Activated CD8-positive, alpha-beta memory T cell treated with anti-CD3 and anti-CD28 coated beads for 36 hours (primary cell): ENCODE data around the gene MYO18B. TPM values are rescaled to one million over a fixed set of nuclear protein-coding genes. Genes with fewer than 3 reads are reported as not detected.

Experiments
- CTCF ChIA-PET: fragments of 350-600 bp; sonication (Branson Sonifier 250); formaldehyde crosslinking; loops from one replicate; lab custom pipeline; 2021; ENCODE audit warnings: antibody characterized with exemption; lab: Charles Lee
- POLR2A ChIA-PET: fragments of 350-600 bp; sonication (Branson Sonifier 250); formaldehyde crosslinking; loops from one replicate; lab custom pipeline; 2021; ENCODE audit warnings: antibody characterized with exemption; lab: Charles Lee
- total RNA-seq, 2 experiments: library from RNA; stranded (reverse); gene quantifications; one replicate each; pipeline ENCODE4 v1.2.3, GENCODE V29; 2021

MYO18B gene
- total RNA-seq, 2 experiments from 2014 or later, result 0.57 to 0.80 TPM

GRCh38 chr22:25746012-25746373, 4.0 kb downstream of the MYO18B start:
- CTCF ChIA-PET, result no interaction called here
- POLR2A ChIA-PET, result no interaction called here

GRCh38 chr22:25747245-25747944, 5.4 kb downstream of the MYO18B start:
- ChIA-PET POLR2A (interaction anchor here (0.6 kb wide), 1 partner anchor 243 kb away, joined by 5 read pairs; no protein-coding TSS in a partner anchor), CTCF (interaction anchor here (0.6 kb wide), 1 partner anchor 685 kb away, joined by 4 read pairs; no protein-coding TSS in a partner anchor)

GRCh38 chr22:25748140-25748539, 6.2 kb downstream of the MYO18B start:
- POLR2A ChIA-PET, result no interaction called here
- CTCF ChIA-PET, result interaction anchor here (0.6 to 1.1 kb wide), 2 partner anchors 45 to 686 kb away, joined by 3 to 4 read pairs; no protein-coding TSS in a partner anchor

GRCh38 chr22:25748704-25749103, 6.7 kb downstream of the MYO18B start:
- ChIA-PET POLR2A (no interaction called here), CTCF (interaction anchor here (0.6 to 1.5 kb wide), 3 partner anchors 24 to 72 kb away, joined by 3 to 7 read pairs (median 3); no protein-coding TSS in a partner anchor)

- CTCF ChIA-PET, result interaction anchor here (0.6 to 1.7 kb wide), 4 partner anchors 11 to 73 kb away, joined by 3 to 7 read pairs (median 4); no protein-coding TSS in a partner anchor
- POLR2A ChIA-PET, result interaction anchor here (1.1 to 1.5 kb wide), 2 partner anchors 23 to 261 kb away, joined by 4 read pairs; no protein-coding TSS in a partner anchor
Observed at GRCh38 chr22:25749420-25750169, 7.6 kb downstream of the MYO18B start.

GRCh38 chr22:25750569-25751173, 8.7 kb downstream of the MYO18B start:
- POLR2A ChIA-PET, result interaction anchor here (1.1 to 1.5 kb wide), 2 partner anchors 22 to 262 kb away, joined by 4 read pairs; no protein-coding TSS in a partner anchor
- CTCF ChIA-PET, result interaction anchor here (0.9 to 1.7 kb wide), 2 partner anchors 10 to 278 kb away, joined by 3 to 6 read pairs; no protein-coding TSS in a partner anchor

- ChIA-PET CTCF (interaction anchor here (0.9 kb wide), 1 partner anchor 278 kb away, joined by 3 read pairs; no protein-coding TSS in a partner anchor), POLR2A (no interaction called here)
Observed at GRCh38 chr22:25751174-25751581, 9.2 kb downstream of the MYO18B start.

- ChIA-PET POLR2A (no interaction called here), CTCF (no interaction called here)
Observed at GRCh38 chr22:25752615-25753214, 10.7 kb downstream of the MYO18B start.

GRCh38 chr22:25753252-25753651, 11.3 kb downstream of the MYO18B start:
- ChIA-PET POLR2A (no interaction called here), CTCF (no interaction called here)

- CTCF ChIA-PET, result no interaction called here
- POLR2A ChIA-PET, result no interaction called here
Observed at GRCh38 chr22:25754527-25755202, 12.7 kb downstream of the MYO18B start.

- ChIA-PET CTCF (no interaction called here), POLR2A (interaction anchor here (0.7 kb wide), 1 partner anchor 13 kb away, joined by 3 read pairs; no protein-coding TSS in a partner anchor)
Observed at GRCh38 chr22:25757686-25758085, 15.7 kb downstream of the MYO18B start.

- CTCF ChIA-PET, result interaction anchor here (0.7 kb wide), 1 partner anchor 466 kb away, joined by 3 read pairs; no protein-coding TSS in a partner anchor
Observed at GRCh38 chr22:25758316-25758715, 16.3 kb downstream of the MYO18B start.

GRCh38 chr22:25759825-25760231, 17.8 kb downstream of the MYO18B start:
- POLR2A ChIA-PET, result no interaction called here
- CTCF ChIA-PET, result interaction anchor here (2.1 kb wide), 1 partner anchor 10 kb away, joined by 6 read pairs; no protein-coding TSS in a partner anchor

More at GRCh38 chr22:25758316-25758715, 16.3 kb downstream of the MYO18B start:
- POLR2A ChIA-PET, result interaction anchor here (0.7 kb wide), 1 partner anchor 12 kb away, joined by 3 read pairs; no protein-coding TSS in a partner anchor

- ChIA-PET POLR2A (interaction anchor here (0.8 kb wide), 1 partner anchor 43 kb away, joined by 4 read pairs; no protein-coding TSS in a partner anchor), CTCF (interaction anchor here (2.1 kb wide), 1 partner anchor 10 kb away, joined by 6 read pairs; no protein-coding TSS in a partner anchor)
Observed at GRCh38 chr22:25760294-25760693, 18.3 kb downstream of the MYO18B start.

GRCh38 chr22:25760848-25761595, 19.0 kb downstream of the MYO18B start:
- POLR2A ChIA-PET, result interaction anchor here (0.5 to 0.8 kb wide), 2 partner anchors 44 to 224 kb away, joined by 4 read pairs; no protein-coding TSS in a partner anchor
- CTCF ChIA-PET, result interaction anchor here (1.7 to 2.5 kb wide), 3 partner anchors 11 to 570 kb away, joined by 3 to 13 read pairs (median 6); no protein-coding TSS in a partner anchor

GRCh38 chr22:25762147-25762546, 20.2 kb downstream of the MYO18B start:
- POLR2A ChIA-PET, result no interaction called here
- CTCF ChIA-PET, result interaction anchor here (1.7 to 2.5 kb wide), 2 partner anchors 10 to 569 kb away, joined by 3 to 13 read pairs; no protein-coding TSS in a partner anchor

GRCh38 chr22:25763239-25763777, 21.3 kb downstream of the MYO18B start:
- CTCF ChIA-PET, result interaction anchor here (1.3 to 2.5 kb wide), 2 partner anchors 9 to 18 kb away, joined by 3 to 13 read pairs; no protein-coding TSS in a partner anchor
- POLR2A ChIA-PET, result no interaction called here
